HG02973 (cell line): Measurements from ENCODE around the gene BTBD19.
"Not testable (repeated sequence)": the region's sequence is repeated elsewhere in the genome, so short reads cannot be mapped to it uniquely, and the experiment has no call there.

Experiments
- ATAC-seq: cut with Tn5 transposase; IDR thresholded peaks from one replicate; pipeline ENCODE4 v1.9.1; 2021; ENCODE audit warnings: moderate library complexity; ENCODE audit not compliant: unreplicated experiment

Gene BTBD19, protein sequence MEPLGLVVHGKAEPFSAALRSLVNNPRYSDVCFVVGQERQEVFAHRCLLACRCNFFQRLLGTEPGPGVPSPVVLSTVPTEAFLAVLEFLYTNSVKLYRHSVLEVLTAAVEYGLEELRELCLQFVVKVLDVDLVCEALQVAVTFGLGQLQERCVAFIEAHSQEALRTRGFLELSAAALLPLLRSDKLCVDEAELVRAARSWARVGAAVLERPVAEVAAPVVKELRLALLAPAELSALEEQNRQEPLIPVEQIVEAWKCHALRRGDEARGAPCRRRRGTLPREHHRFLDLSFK

DNA sequence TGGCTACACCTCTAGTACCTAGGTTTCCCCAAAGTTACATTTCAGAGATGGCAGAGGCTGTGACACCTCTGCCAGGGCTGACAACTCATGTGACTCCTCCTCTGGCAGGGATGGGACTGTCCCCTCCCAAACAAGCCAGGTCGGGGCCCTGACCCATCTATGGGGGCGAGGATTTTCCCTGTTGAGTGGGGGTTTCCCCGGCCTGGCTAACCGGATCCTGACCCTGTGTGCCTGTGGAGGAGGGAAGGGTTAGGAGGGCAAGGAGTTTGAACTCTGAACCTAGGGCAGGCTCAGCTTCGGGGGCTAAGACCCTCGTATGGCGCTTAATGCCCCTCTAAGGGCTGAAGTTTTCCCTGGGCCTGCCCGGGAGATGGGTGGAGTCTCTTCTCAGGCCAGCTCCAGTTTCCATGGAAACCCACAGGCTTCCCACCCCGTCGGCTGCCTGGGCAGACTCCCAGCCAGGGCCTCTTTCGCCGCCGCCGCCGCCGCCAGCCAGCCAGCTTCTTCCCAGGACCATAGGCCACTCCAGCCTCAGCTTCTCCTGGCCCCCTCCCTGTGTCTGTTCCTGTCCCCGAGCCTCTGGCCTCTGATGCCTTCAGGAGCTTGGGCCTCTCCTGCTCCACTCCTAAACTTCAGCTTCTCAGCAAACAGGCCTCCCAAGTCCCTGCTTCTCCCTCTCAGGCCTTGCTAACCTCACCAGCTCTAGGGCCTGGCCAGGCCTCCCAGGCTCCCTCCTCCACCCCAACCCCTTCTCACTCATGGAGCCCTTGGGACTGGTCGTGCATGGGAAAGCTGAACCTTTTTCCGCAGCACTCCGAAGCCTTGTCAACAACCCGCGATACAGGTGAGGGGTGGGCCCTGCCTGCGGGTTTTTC lies at the start of gene BTBD19:
BTBD19 (plus strand) TSS at position 461 of the 875 bp plus-strand sequence; CDS start at position 759, 298 bp downstream.
- ATAC-seq, result peak; percentile 22

DNA sequence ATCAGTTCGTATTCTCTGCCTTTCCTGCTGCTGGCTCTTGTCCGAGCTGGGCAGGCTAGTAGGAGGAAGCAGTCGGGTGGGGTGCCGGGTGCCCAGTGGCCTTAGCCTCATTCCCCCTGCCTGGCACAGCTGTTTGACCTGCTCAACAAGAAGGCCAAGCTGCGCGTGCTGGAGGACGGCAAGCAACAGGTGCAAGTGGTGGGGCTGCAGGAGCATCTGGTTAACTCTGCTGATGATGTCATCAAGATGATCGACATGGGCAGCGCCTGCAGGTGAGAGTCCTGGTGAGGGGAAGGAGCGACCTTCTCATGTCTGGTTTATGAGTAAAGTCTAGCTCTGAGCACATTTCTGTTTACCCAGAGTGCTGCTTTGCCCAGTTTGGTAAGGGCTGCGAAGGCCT lies 49.2 kb upstream of the BTBD19 start:
- ATAC-seq, result no peak

DNA sequence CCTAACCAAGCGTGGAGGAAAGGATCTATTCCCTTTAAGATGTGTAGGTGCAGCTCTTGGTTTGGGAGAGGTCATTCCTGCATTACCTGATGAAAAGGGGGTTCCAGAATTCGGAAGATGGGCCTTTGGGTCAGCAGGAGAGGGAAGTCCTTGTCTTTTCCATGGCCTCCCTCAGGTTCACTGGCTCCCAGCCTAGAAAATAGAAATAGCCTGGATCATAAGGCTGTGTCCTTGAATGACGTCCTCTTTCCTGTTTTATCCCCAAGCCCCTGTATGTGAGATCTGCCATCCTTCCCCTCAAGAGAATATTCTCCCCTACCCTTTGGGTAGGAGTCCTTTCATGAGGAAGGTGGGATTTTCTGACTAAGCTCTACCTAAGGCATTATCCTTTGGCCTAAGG lies 47.4 kb upstream of the BTBD19 start:
- no peak for ATAC-seq

DNA sequence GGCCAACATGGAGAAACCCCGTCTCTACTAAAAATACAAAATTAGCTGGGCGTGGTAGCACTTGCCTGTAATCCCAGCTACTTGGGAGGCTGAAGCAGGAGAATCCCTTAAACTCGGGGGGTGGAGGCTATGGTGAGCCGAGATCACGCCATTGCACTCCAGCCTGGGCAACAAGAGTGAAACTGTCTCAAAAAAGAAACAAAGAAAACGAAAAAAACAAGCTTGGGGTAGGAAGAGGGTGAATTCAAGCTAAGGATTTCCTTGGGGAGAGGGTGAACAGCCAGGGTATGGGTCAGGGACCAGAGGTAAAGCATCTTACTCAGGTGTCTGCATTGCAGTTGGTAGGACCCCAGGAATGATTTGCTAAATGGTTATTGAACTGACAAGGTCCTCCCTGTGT lies 41.9 kb upstream of the BTBD19 start:
- ATAC-seq, result not testable (repeated sequence)

DNA sequence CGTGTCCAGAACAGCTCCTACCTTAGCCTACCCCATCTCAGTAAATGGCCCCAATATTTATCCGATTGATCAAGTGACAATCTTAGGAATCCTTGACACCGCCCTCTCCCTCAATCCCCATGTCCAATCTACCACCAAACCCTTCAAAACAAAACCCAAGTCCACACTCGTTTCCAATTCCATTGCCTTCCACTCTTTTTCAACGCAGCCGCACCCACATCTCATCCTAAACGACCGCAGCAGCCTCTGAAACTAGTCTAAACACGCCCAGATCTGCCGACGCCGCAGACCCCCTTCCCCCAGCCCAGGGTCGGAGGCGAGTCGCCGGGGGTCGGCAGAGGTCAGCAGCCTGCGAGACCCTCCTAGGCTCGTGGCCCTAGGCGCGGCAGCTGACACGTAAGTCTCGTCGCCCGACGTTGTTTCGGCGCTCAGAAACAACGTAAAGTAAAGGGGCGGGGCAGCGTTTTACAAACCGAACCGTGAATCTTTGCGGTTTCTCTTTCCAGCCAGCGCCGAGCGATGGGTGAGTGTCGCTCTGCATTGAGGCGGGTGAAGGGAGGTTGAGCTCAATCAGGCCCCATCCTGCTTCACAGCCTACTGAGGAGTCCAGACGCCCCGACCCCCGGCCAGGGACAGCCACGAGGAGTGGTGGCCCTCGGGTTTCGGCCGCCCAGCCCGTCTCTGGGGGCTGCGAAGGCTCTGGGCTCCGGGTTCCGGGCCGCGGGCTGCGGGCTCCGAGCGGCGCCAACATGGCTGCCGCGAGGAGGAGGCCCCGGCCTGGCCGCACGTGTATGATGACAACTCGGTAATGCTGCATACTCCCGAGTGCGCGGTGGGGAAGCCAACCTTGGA lies 33.0 kb upstream of the BTBD19 start, which contains the start of gene RPS8:
RPS8 (plus strand) TSS at position 463 of the 852 bp plus-strand sequence; CDS start at position 520, 57 bp downstream.
- peak; percentile 71 for ATAC-seq

DNA sequence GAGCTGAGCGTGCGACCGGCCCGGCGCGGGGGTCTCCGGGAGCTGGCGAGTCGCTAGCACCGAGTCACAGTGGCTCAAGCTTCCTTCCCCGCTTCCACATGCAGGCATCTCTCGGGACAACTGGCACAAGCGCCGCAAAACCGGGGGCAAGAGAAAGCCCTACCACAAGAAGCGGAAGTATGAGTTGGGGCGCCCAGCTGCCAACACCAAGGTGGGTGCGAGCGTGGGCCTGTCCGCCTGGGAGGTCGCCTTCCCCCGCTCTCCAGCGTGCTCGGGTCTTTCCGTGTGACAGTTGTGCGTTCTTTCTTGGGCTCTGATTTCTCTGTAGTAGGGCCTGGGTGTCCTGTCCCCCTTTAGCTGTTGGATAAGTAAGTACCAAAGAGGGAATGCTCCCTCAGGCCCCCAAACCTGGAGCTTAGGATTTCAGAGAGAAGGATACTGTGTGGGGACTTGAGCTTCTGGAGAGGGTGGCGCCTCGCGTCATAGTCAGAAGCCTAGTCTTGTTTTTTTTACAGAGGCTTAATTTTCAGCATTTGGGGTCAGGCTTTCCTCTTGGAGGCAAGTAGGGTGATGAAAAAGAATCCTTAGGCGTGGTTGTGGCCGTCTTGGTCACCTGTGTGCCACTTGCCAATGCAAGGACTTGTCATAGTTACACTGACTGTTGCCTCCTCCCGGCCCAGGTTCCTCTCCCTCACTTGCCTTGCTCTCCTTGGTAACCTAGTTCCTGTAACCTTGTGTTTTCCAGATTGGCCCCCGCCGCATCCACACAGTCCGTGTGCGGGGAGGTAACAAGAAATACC lies 32.2 kb upstream of the BTBD19 start:
- ATAC-seq, result no peak

DNA sequence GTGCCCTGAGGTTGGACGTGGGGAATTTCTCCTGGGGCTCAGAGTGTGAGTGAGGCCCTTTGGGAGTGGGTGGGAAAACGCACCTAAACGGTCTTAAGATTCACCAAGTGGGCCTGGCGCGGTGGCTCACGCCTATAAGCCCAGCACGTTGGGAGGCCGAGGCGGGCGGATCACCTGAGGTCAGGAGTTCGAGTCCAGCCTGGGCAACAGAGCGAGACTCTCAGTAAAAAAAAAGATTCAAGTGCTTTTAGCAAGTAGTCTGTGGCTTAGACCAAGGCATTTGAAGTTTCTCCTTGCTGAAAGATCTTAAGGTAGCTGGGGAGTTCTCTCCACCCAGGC lies 31.6 kb upstream of the BTBD19 start:
- ATAC-seq, result no peak

DNA sequence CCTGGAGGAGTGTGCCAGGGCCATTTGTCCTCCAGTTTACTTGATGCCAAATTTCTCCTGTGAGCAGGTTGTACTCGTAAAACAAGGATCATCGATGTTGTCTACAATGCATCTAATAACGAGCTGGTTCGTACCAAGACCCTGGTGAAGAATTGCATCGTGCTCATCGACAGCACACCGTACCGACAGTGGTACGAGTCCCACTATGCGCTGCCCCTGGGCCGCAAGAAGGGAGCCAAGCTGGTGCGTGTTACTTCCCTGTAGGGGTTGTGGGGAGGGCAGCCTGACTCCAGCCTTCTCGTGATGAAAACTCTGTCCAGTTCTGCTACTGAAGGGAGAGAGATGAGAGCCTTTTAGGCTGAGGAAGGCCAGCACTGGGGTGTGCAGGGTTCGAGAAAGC lies 30.8 kb upstream of the BTBD19 start:
- no peak for ATAC-seq

DNA sequence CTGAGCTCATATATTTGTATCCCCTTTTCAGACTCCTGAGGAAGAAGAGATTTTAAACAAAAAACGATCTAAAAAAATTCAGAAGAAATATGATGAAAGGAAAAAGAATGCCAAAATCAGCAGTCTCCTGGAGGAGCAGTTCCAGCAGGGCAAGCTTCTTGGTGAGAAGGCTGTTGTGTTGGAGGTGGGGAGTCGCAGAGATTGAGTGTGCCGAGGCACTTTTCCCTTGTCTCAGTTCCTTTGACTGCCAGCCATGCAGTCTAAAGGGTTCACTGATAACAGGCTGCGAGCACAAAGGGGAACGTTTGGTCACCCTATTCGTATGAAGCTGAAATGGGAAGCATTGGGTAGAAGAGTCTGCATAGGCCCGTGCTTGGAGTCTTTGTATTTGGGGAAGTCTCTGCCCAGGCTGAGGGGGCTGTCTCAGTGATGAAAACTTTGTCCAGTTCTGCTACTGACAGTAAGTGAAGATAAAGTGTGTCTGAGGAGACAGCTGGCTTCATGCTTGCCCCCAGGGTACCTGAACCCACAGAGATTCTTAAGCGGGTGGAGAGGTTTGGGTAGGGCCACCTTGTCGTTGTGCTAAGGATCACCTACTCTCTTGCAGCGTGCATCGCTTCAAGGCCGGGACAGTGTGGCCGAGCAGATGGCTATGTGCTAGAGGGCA lies 30.2 kb upstream of the BTBD19 start:
- ATAC-seq, result no peak

DNA sequence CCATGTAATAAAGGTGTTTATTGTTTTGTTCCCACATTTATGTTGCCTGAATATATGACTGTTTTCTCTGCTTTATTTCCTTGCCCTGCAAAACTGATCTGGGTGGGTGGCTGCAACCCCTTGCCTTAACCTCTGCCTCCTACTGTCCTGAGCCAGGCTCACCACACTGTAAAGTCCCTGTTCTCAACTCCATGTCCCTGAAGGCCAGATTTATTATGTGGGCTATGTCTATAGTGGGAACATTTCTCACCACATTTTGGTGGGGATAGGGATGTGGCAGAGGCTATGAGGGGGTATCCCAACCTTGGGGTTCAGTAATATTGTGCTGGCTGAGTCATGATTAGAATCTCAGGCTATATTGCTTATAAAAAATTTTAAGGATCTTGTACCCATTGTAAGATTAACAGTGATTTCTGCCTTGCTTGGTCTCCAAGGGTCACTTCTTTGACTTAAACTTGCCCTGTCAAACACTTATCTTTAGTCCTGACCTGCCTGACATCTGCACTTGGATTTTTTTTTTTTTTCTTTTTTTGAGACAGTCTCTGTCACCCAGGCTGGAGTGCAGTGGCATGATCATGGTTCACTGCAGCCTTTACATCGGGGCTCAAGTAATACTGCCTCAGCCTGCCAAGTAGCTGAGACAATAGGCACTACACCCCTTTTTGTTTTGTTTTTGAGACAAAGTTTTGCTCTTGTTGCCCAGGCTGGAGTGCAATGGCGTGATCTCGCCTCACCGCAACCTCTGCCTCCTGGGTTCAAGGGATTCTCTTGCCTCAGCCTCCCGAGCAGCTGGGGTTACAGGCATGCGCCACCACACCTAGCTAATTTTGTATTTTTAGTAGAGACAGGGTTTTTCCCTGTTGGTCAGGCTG lies 29.4 kb upstream of the BTBD19 start:
- ATAC-seq, result no peak

DNA sequence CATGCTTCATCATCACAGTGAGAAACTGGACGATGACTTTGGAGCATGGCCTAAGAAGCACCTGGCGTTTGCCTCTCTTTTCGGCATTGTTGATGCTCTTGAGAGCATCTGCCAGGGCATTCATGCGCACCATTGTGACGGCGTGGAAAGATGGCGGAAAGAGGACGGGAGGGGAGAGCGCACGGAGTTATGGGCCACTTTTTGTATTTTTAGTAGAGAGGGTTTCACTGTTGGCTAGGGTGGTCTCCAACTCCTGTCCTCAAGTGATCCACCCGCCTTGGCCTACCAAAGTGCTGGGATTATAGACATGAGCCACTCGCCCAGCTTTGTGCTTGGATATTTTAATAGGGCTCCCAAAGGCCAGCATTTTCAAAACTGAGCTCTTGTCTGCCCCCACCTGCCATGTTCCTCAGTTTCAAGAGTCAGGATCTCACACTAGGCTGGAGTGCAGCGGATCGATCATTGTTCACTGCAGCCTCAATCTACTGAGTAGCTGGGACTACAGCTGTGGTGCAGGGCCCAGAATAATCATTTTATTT lies 27.7 kb upstream of the BTBD19 start:
- no peak for ATAC-seq

DNA sequence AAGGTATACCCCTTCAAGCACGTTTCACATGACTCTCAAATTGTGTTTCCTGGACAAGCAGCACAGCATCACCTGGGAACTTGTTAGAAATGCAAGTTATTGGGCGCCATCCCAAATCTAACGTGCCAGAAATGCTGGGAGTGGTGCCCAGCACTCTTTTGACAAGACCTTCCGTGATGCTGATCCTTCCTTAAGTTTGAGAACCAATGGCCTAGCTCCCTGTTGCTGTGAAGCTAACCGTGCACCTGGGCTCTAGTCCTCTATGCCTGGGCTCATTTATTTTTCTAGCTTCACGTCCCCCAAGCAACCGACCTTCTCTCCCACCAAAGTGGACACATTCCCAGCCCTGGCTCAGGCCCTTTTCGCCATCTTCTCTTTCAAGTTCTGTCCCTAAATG lies 24.6 kb upstream of the BTBD19 start:
- ATAC-seq, result no peak

DNA sequence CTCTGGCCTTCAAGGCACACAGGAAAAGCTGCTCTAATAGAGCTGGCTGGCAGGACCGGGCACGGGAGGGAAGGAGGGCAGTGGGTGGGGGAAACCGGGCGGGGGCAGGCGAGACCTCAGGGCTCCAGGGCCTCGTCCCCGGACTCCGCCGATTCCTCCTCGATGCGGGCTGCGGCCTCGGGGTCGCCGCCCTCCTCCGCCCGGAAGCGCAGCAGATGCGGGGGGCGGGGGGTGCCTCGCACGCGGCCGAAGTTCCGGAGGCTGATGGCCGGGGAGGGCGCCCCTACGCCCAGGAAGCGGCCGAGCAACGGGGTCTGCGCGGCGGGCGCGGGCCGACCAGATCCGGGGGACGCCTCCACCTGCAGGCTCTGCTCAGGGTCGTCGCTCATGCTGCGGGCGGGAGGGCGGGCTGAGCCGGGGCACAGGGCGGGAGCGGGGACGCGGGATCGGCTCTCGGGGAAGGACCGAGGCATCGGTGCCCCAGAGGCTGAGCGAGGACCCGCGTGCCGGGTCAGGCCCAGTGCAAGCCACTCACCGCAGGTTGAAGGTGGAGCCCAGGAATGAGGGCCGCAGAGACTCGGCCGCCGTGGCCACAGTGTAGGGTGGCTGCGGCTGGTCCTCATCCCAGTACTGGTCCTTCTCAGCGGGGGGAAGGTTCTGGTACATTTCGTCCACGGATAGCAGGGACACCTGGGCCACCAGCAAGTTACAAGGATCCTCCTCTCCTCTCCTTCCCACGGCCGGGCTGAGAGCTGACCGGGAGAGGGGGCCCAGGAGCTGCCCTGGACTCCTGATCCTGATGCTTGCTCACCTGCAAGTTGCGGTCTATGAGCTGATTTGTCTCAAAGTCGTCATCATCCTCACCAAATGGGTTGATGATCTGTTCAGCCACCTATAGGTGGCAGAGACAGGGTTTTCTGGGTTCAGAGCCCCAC lies 24.0 kb upstream of the BTBD19 start:
- ATAC-seq, result no peak

DNA sequence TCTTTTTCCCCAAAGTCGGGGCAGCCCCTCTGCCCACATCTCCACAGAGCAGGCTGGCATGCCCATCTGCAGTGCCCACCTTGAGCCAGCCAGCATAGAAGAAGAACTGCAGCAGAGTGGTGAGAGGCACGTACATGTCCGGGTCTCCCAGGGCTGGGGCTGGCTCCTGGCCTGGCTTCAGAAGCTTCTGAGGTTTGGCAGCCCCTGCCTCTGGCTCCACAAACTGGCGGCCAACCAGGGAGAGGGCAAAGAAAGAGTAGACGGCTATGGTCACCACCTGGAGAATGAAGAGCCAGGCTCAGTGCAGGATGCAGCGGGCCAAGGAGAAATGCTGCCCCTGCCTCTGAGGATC lies 23.3 kb upstream of the BTBD19 start:
- no peak for ATAC-seq

DNA sequence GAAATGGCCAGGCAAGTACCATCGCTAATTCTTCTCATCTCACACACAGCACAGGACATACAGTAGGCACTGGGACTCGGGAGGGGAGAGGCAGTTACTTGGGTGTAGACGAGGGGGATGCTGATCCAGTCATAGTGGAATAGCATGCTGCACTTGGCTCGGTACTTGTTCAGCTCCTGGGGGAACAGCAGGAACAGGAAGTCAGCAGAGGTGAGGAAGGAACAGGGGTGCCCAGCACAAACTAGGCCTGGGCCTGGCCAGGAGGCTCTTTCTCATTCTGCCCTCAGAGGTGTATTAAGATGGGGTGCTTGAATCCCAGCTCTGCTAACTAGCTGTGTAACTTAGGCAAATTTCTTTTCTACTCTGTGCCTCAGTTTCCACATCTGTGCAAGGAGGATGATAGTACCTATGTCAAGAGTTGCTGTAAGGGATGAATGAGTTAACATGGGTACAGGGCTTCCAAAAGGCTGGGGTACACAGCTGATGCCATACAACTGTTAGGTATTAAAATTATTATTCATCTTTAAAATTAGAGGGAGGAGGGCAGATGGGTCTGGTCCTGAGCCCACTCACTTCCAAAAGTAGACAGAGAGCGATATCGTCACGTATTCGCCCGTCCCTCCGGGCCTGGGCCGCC lies 22.7 kb upstream of the BTBD19 start:
- ATAC-seq, result no peak

DNA sequence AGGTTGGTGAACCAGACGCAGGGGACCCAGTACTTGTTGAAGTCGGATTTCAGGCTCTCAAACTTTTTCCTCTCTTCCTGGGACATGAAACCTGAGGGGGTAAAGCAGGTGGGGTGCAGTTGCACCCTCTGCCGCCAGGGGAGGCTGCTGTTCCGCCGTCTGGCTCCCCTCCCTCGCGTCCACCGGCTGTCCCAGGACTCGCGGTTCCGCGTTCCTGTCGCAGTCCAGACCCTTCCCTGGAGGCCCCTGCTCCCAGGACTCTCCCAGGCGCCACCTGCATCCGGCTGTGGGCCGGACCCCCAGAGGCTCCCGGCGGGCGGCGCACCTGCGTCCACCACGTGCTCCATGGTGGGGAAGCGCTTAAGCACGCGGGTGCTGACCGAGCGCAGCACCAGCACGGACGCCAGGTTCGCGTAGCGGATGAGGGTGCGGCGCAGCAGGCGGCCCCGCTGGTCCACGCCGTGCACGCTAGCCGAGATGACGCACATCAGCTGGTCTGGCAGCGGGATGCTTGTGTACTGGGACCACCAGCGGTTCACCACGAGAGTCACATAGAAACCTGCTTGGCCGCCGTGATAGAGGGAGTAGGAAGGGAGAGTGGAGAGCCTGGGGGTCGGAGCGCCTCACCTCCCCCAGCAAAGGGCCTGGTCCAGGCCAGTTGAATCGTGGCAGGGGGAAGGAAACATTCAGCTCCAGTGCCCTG lies 22.0 kb upstream of the BTBD19 start:
- no peak for ATAC-seq
